Measurements from ENCODE around the gene OTUD4. TPM values are rescaled to one million over a fixed set of nuclear protein-coding genes. Genes with fewer than 3 reads are reported as not detected.

OTUD4 gene
- polyA plus RNA-seq, 2 donors: 7.8 to 8.3 TPM

DNA sequence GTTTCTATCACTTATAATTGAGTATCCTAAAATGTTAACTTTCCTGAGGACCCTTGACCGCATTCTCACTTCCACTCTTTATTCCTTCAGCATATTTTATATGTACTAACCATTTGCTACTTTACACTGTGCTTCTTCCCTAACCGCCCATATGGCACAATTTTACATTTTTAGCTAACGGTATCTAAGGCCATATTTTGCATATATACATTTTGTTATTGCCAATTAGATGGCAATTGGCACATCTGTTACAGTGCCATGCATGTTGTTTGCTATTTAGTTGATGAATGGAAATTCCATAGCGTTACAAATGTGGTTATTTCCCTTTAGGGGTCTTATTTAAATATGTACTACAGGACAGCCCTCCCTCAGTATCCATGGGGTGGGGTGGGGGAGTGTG is 20.0 kb upstream of the OTUD4 start:
- Histone ChIP-seq H3K27me3 (ENCODE audit: control insufficient read depth in 1 of 2, insufficient read depth in 2 of 2, low read length in 2 of 2) (no peaks in the 10 kb centered on the region), H3K4me1 (ENCODE audit: control insufficient read depth in 2 of 2, insufficient read depth in 2 of 2, low read length in 1 of 2) (no peaks in the 10 kb centered on the region), H3K4me3 (ENCODE audit: low read depth in 1 of 2, low read length in 2 of 2) (no peak overlapping the region), H3K36me3 (ENCODE audit: control insufficient read depth in 2 of 2, insufficient read depth in 2 of 2, low read length in 1 of 2) (no peaks in the 10 kb centered on the region), H3K27ac (ENCODE audit: low read depth in 2 of 2, low read length in 1 of 2) (no peak overlapping the region), H3K9me3 (ENCODE audit: control insufficient read depth in 2 of 2, insufficient read depth in 1 of 2, low read depth in 1 of 2, low read length in 1 of 2) (no peaks in the 10 kb centered on the region)
- 90 to 95% methylated on average over 4 of the region's 4 CpGs for WGBS, 2 donors

DNA sequence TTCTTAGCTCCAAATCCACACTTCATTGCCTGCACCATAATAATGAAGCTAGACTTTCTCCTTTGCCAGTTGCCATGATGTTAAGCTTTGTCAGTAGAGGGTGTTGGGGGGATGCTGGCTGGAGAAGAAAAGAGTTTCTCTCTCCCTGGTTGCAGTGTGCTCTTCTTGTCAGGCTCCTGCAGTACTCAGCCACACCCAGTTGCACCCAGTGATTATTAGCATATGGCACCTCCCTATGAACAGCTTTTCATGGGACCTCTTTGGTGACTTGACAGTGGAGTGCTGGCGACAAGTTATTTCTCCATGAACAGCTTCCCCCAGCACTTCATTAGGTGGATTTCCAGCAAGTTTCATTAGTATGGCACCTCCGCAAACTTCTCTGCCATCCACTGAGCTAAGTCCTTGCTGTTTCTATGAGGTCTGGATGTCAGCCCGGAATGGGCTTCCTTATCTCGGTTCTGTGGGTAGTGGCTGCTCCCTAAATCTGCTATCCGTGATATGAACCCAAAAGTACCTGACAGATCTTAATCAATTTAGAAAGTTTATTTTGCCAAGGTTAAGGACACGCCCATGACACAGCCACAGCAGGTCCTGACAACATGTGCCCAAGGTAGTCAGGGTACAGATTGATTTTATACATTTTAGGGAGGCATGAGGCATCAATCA is 18.8 kb upstream of the OTUD4 start:
- no peak overlapping the region for H3K4me3 ChIP-seq (ENCODE audit: low read depth in 1 of 2, low read length in 2 of 2)
- no peaks in the 10 kb centered on the region for H3K4me1 ChIP-seq (ENCODE audit: control insufficient read depth in 2 of 2, insufficient read depth in 2 of 2, low read length in 1 of 2)
- H3K36me3 ChIP-seq (ENCODE audit: control insufficient read depth in 2 of 2, insufficient read depth in 2 of 2, low read length in 1 of 2): no peaks in the 10 kb centered on the region
- WGBS, 2 donors: 85 to 88% methylated on average over 6 of the region's 6 CpGs
- no peak overlapping the region for H3K27ac ChIP-seq (ENCODE audit: low read depth in 2 of 2, low read length in 1 of 2)
- no peaks in the 10 kb centered on the region for H3K27me3 ChIP-seq (ENCODE audit: control insufficient read depth in 1 of 2, insufficient read depth in 2 of 2, low read length in 2 of 2)
- H3K9me3 ChIP-seq (ENCODE audit: control insufficient read depth in 2 of 2, insufficient read depth in 1 of 2, low read depth in 1 of 2, low read length in 1 of 2): no peaks in the 10 kb centered on the region

DNA sequence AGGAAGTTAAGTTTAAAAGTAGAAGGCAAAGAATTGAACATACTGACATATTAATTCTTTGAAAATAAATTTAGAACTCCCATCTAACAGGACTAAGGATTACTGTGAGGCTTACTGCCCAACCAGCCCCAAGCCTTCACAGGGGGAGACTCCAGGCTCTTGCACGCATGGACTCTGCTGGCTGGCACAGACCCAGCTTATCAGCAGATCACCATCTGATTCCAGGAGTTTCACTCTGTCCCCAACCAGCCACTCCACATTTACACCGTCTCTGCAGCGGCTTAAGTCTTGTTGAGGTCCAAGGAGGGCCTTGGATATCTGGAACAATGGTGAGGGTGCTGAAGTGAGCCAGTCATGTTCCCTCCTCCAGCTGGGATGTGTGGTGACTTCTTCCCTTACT is 16.4 kb upstream of the OTUD4 start:
- no peaks in the 10 kb centered on the region for H3K9me3 ChIP-seq (ENCODE audit: control insufficient read depth in 2 of 2, insufficient read depth in 1 of 2, low read depth in 1 of 2, low read length in 1 of 2)
- 76 to 78% methylated on average over 3 of the region's 3 CpGs for WGBS, 2 donors

DNA sequence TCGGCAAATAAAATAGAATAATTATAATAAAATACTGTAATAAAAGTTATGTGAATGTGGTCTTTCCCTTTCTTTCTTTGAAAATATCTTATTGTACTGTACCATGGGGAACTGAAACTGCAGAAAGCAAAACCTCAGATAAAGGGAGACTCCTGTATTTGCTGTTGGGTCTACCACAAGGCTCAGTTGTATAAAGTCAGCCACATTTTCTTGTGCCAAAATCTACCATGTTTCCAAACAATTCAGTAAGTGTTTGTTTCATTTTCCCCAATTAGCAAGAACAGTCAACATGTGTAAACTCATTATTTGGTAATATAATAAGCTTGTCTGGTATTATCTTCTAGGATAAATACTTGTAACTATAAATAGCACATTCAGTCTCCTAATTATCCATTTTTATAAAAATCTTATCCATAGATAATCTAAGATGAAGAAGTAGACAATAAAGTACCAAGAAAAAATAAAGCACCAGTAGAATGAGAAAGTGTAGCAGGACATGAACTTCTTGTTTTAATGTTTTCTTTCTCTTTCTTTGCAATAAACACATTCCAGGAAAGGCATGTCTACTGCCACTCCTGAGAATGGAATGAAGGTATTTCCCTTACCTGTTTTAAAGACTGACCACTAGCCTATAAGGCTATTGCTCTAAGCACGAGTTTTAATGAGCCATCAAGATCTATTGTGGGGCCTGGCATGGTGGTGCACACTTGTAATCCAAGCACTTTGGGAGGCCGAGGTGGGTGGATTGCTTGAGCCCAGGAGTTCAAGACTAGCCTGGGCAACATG is 15.0 kb upstream of the OTUD4 start:
- Histone ChIP-seq H3K27ac (ENCODE audit: low read depth in 2 of 2, low read length in 1 of 2) (no peak overlapping the region), H3K4me1 (ENCODE audit: control insufficient read depth in 2 of 2, insufficient read depth in 2 of 2, low read length in 1 of 2) (no peaks in the 10 kb centered on the region), H3K4me3 (ENCODE audit: low read depth in 1 of 2, low read length in 2 of 2) (no peak overlapping the region), H3K36me3 (ENCODE audit: control insufficient read depth in 2 of 2, insufficient read depth in 2 of 2, low read length in 1 of 2) (no peaks in the 10 kb centered on the region), H3K9me3 (ENCODE audit: control insufficient read depth in 2 of 2, insufficient read depth in 1 of 2, low read depth in 1 of 2, low read length in 1 of 2) (no peaks in the 10 kb centered on the region), H3K27me3 (ENCODE audit: control insufficient read depth in 1 of 2, insufficient read depth in 2 of 2, low read length in 2 of 2) (no peaks in the 10 kb centered on the region)
- 74 to 80% methylated on average over 3 of the region's 3 CpGs for WGBS, 2 donors

More for the DNA sequence above, 16.4 kb upstream of the OTUD4 start:
- Histone ChIP-seq H3K27ac (ENCODE audit: low read depth in 2 of 2, low read length in 1 of 2) (no peak overlapping the region), H3K4me1 (ENCODE audit: control insufficient read depth in 2 of 2, insufficient read depth in 2 of 2, low read length in 1 of 2) (no peaks in the 10 kb centered on the region), H3K4me3 (ENCODE audit: low read depth in 1 of 2, low read length in 2 of 2) (no peak overlapping the region), H3K36me3 (ENCODE audit: control insufficient read depth in 2 of 2, insufficient read depth in 2 of 2, low read length in 1 of 2) (no peaks in the 10 kb centered on the region), H3K27me3 (ENCODE audit: control insufficient read depth in 1 of 2, insufficient read depth in 2 of 2, low read length in 2 of 2) (no peaks in the 10 kb centered on the region)

DNA sequence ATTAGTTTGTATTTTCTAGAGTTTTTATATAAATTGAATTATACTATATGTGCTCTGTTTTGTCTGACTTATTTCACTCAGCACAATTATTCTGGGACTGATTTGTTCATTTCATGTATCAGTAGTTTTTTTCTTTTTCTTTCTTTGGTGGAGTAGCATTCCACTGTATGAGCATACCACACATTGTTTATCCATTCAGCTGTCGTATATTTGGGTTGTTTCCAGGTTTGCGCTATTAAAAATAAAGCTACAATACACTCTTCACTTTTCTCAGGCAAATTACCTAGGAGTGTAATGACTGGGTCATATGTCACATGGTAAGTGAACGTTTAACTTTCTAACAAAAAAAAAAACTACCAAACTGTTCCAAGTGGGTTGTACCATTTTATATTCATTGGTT is 9.6 kb upstream of the OTUD4 start:
- Histone ChIP-seq H3K27ac (ENCODE audit: low read depth in 2 of 2, low read length in 1 of 2) (no peak overlapping the region), H3K4me3 (ENCODE audit: low read depth in 1 of 2, low read length in 2 of 2) (no peak overlapping the region), H3K27me3 (ENCODE audit: control insufficient read depth in 1 of 2, insufficient read depth in 2 of 2, low read length in 2 of 2) (no peaks in the 10 kb centered on the region), H3K36me3 (ENCODE audit: control insufficient read depth in 2 of 2, insufficient read depth in 2 of 2, low read length in 1 of 2) (no peaks in the 10 kb centered on the region), H3K4me1 (ENCODE audit: control insufficient read depth in 2 of 2, insufficient read depth in 2 of 2, low read length in 1 of 2) (no peaks in the 10 kb centered on the region), H3K9me3 (ENCODE audit: control insufficient read depth in 2 of 2, insufficient read depth in 1 of 2, low read depth in 1 of 2, low read length in 1 of 2) (no peaks in the 10 kb centered on the region)
- 54 to 58% methylated on average over 3 of the region's 3 CpGs for WGBS, 2 donors

DNA sequence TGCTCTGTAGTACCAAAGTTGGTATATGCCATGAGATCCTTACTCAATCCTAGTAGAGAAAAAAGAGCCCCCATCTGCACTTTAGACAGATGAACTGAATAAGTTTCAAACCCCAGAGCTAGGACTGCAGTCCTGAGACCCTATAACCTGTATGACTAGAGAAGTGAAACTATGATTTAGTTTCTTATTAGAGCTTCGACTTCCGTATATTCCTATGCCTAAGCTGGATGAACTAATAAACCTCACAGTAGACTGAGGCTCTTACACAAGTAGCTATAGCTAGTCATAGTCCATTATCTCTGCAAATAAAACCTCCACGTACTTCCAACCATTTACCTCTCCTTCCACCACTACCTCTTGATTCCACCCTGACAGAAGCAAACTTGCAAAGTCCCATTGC is 6.3 kb upstream of the OTUD4 start:
- no peaks in the 10 kb centered on the region for H3K27me3 ChIP-seq (ENCODE audit: control insufficient read depth in 1 of 2, insufficient read depth in 2 of 2, low read length in 2 of 2)
- H3K4me1 ChIP-seq (ENCODE audit: control insufficient read depth in 2 of 2, insufficient read depth in 2 of 2, low read length in 1 of 2): no peaks in the 10 kb centered on the region
- no peaks in the 10 kb centered on the region for H3K9me3 ChIP-seq (ENCODE audit: control insufficient read depth in 2 of 2, insufficient read depth in 1 of 2, low read depth in 1 of 2, low read length in 1 of 2)
- 81 to 92% methylated on average over 3 of the region's 3 CpGs for WGBS, 2 donors
- H3K27ac ChIP-seq (ENCODE audit: low read depth in 2 of 2, low read length in 1 of 2): no peak overlapping the region
- no peaks in the 10 kb centered on the region for H3K36me3 ChIP-seq (ENCODE audit: control insufficient read depth in 2 of 2, insufficient read depth in 2 of 2, low read length in 1 of 2)
- H3K4me3 ChIP-seq (ENCODE audit: low read depth in 1 of 2, low read length in 2 of 2): no peak overlapping the region

DNA sequence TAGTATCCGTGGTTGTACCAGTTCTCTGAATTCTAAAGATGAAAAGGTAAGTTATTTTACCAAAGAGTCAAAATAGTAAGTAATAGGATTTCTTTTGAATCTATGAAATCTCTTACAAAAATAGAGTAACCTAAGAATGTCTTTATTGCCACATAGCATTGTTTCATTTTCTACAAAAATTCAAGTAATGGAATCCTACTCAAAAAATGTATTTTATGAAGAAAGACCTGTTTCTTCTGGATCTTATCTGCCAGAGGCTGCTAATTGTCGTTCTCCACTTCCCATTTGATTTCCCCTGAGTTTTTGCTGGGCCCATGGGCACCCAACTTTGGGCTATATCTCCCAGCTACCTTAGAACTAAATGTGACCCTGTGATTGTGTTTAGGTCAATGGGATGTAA is 3.2 kb upstream of the OTUD4 start:
- 90 to 94% methylated on average over 2 of the region's 2 CpGs for WGBS, 2 donors
- H3K4me3 ChIP-seq (ENCODE audit: low read depth in 1 of 2, low read length in 2 of 2): no peak overlapping the region
- H3K9me3 ChIP-seq (ENCODE audit: control insufficient read depth in 2 of 2, insufficient read depth in 1 of 2, low read depth in 1 of 2, low read length in 1 of 2): no peaks in the 10 kb centered on the region
- no peaks in the 10 kb centered on the region for H3K36me3 ChIP-seq (ENCODE audit: control insufficient read depth in 2 of 2, insufficient read depth in 2 of 2, low read length in 1 of 2)
- no peaks in the 10 kb centered on the region for H3K4me1 ChIP-seq (ENCODE audit: control insufficient read depth in 2 of 2, insufficient read depth in 2 of 2, low read length in 1 of 2)
- no peaks in the 10 kb centered on the region for H3K27me3 ChIP-seq (ENCODE audit: control insufficient read depth in 1 of 2, insufficient read depth in 2 of 2, low read length in 2 of 2)
- no peak overlapping the region for H3K27ac ChIP-seq (ENCODE audit: low read depth in 2 of 2, low read length in 1 of 2)

DNA sequence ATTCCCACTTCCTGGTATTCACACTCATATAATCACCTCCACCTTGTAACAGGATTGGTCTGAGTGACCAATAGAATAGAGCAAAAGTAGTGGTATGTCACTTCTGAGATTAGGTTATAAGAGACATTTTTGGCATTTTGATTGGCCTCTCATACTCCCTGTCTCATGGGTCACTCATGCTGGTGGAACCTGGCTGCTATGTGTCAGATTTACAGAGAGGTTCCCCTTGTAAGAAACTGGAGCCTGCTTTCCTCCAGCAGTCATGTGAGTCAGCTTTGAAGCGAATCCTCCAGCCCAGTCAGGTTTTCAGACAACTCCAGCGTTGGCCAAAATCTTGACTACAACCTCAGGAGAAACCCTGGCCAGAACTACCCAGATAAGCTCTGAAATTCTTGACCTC is 2.6 kb upstream of the OTUD4 start:
- H3K36me3 ChIP-seq (ENCODE audit: control insufficient read depth in 2 of 2, insufficient read depth in 2 of 2, low read length in 1 of 2): no peaks in the 10 kb centered on the region
- H3K4me1 ChIP-seq (ENCODE audit: control insufficient read depth in 2 of 2, insufficient read depth in 2 of 2, low read length in 1 of 2): no peaks in the 10 kb centered on the region
- 78 to 80% methylated on average over 2 of the region's 2 CpGs for WGBS, 2 donors
- H3K27me3 ChIP-seq (ENCODE audit: control insufficient read depth in 1 of 2, insufficient read depth in 2 of 2, low read length in 2 of 2): no peaks in the 10 kb centered on the region
- no peak overlapping the region for H3K4me3 ChIP-seq (ENCODE audit: low read depth in 1 of 2, low read length in 2 of 2)
- H3K9me3 ChIP-seq (ENCODE audit: control insufficient read depth in 2 of 2, insufficient read depth in 1 of 2, low read depth in 1 of 2, low read length in 1 of 2): no peaks in the 10 kb centered on the region
- H3K27ac ChIP-seq (ENCODE audit: low read depth in 2 of 2, low read length in 1 of 2): no peak overlapping the region

DNA sequence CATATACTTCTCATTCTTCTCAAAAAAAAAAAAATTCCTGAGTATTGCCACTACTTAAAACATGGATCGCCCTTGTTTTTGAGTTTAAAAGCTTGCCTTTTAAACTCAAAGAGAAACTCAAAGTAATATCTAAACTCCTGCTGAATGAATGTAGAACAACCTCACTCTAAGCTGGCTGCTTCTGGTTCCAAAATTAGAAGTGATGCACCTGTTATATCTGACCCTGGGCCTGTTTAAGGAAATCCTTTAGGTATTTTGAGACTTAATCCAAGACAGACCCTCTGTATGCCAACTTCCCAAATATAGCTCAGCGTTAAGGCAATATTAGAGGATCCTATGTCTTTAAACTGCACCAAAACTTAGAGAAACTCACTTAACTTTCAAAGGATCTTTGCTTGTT is 1.8 kb upstream of the OTUD4 start:
- no peaks in the 10 kb centered on the region for H3K27me3 ChIP-seq (ENCODE audit: control insufficient read depth in 1 of 2, insufficient read depth in 2 of 2, low read length in 2 of 2)
- no peaks in the 10 kb centered on the region for H3K4me1 ChIP-seq (ENCODE audit: control insufficient read depth in 2 of 2, insufficient read depth in 2 of 2, low read length in 1 of 2)
- WGBS, 2 donors: 82 to 90% methylated on average over 2 of the region's 2 CpGs
- H3K36me3 ChIP-seq (ENCODE audit: control insufficient read depth in 2 of 2, insufficient read depth in 2 of 2, low read length in 1 of 2): no peaks in the 10 kb centered on the region
- no peaks in the 10 kb centered on the region for H3K9me3 ChIP-seq (ENCODE audit: control insufficient read depth in 2 of 2, insufficient read depth in 1 of 2, low read depth in 1 of 2, low read length in 1 of 2)
- no peak overlapping the region for H3K27ac ChIP-seq (ENCODE audit: low read depth in 2 of 2, low read length in 1 of 2)
- H3K4me3 ChIP-seq (ENCODE audit: low read depth in 1 of 2, low read length in 2 of 2): no peak overlapping the region

DNA sequence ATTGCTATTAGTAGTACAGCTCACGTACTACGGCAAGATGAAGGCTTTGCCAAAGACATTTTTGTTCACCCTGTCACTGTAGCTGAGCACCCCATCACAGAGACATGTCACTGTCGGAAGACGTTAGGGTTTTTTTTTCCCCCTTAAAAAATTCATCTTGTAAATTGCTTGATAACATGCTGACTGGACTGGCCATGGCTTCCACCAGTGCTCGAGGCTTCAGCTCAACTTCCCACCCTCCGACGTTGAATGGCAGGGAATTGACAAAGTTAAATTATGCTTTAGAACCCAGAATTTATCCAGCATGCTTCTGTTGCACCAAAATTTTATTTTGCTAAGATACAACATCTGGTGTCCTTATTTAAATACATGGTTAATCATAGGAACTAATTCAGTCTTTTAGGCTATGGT is 707 bp upstream of the OTUD4 start:
- WGBS, 2 donors: 6 to 10% methylated on average over 7 of the region's 7 CpGs
- no peaks in the 10 kb centered on the region for H3K27me3 ChIP-seq (ENCODE audit: control insufficient read depth in 1 of 2, insufficient read depth in 2 of 2, low read length in 2 of 2)
- peak overlapping the region; percentile 94 to 99 for H3K27ac ChIP-seq (ENCODE audit: low read depth in 2 of 2, low read length in 1 of 2)
- H3K36me3 ChIP-seq (ENCODE audit: control insufficient read depth in 2 of 2, insufficient read depth in 2 of 2, low read length in 1 of 2): no peaks in the 10 kb centered on the region
- peak overlapping the region; percentile 69 to 87 for H3K4me3 ChIP-seq (ENCODE audit: low read depth in 1 of 2, low read length in 2 of 2)
- H3K9me3 ChIP-seq (ENCODE audit: control insufficient read depth in 2 of 2, insufficient read depth in 1 of 2, low read depth in 1 of 2, low read length in 1 of 2): no peaks in the 10 kb centered on the region
- no peaks in the 10 kb centered on the region for H3K4me1 ChIP-seq (ENCODE audit: control insufficient read depth in 2 of 2, insufficient read depth in 2 of 2, low read length in 1 of 2)
